Transverse colon (tissue), 3 donors: Measurements from ENCODE around the gene TTYH3.

Experiments
- EP300 ChIP-seq: sonication (generic); formaldehyde crosslinking; IDR thresholded peaks from one replicate; pipeline ENCODE4 v1.6.1; 2017; ENCODE audit warnings: antibody characterized with exemption, low read depth
- POLR2A ChIP-seq: fragments of 450-650 bp; IDR thresholded peaks from one replicate; pipeline ENCODE4 v1.6.1; 2016; ENCODE audit warnings: antibody characterized with exemption, mild to moderate bottlenecking, moderate library complexity
- TF ChIP-seq, protein P1 (sequence below), 5 experiments: fragments of 200-600 bp in 3 of 5; fragments of 450-650 bp in 2 of 5; sonication (generic) in 3 of 5; IDR thresholded peaks; 1 replicate in 2 of 5; 2 replicates in 3 of 5; pipeline ENCODE4 v1.5.1; 2016 to 2017; ENCODE audit warnings: antibody characterized with exemption in 5 of 5, inconsistent platforms in 3 of 5, mild to moderate bottlenecking in 2 of 5, moderate library complexity in 1 of 5

DNA sequence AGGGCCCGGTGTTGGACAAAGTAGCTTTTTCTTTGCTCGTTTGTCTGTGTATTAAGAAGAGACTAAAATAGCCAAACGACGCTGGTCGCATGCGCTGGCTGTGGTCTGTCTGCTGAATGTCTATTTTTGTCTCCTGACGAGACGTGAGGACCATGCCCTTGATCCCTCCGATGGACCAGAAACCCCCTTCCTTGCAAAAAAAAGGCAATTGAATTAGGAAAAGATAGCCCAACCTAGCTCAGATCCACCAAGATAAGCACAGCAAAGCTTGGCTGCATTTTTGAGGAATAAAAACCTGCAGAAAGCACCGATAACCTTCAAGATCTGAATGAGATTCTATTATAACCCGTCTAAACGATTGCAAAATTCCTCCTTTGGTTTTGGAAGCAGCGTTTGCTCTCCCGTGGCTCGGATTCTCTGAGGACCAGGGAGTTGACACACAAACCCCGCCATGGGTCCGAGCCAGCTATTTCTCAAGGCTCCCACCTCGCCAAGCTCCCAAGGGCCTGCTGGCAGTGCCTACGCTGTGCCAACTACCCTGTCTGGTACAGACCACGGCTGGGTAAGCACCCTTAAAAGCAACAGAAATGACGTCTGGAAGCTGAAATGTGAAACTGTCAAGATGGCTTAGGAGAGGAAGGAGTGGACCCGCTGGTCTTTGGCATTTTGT lies 17.7 kb upstream of the TTYH3 start:
- TF ChIP-seq, protein P1, sequence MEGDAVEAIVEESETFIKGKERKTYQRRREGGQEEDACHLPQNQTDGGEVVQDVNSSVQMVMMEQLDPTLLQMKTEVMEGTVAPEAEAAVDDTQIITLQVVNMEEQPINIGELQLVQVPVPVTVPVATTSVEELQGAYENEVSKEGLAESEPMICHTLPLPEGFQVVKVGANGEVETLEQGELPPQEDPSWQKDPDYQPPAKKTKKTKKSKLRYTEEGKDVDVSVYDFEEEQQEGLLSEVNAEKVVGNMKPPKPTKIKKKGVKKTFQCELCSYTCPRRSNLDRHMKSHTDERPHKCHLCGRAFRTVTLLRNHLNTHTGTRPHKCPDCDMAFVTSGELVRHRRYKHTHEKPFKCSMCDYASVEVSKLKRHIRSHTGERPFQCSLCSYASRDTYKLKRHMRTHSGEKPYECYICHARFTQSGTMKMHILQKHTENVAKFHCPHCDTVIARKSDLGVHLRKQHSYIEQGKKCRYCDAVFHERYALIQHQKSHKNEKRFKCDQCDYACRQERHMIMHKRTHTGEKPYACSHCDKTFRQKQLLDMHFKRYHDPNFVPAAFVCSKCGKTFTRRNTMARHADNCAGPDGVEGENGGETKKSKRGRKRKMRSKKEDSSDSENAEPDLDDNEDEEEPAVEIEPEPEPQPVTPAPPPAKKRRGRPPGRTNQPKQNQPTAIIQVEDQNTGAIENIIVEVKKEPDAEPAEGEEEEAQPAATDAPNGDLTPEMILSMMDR (IDR thresholded peaks at IDR 0.05): no peak
- TF ChIP-seq EP300 (no peak), POLR2A (no peak)
